Activated naive CD4-positive, alpha-beta T cell treated with anti-CD3 and anti-CD28 coated beads for 36 hours (primary cell): ENCODE results near the gene DGKB. TPM values are rescaled to one million over a fixed set of nuclear protein-coding genes. Genes with fewer than 3 reads are reported as not detected.

Experiments
- CTCF ChIA-PET: fragments of 350-600 bp; sonication (Branson Sonifier 250); formaldehyde crosslinking; loops from one replicate; lab custom pipeline; 2021; ENCODE audit warnings: antibody characterized with exemption; lab: Charles Lee
- DNase-seq: peaks from one replicate; pipeline ENCODE4 v3.0.0-alpha.2; 2020
- H3K27ac Mint-ChIP-seq: one replicate; pipeline ENCODE4 v1.8.0; 2021; ENCODE audit warnings: mild to moderate bottlenecking, mixed read lengths
- H3K27me3 Mint-ChIP-seq: one replicate; pipeline ENCODE4 v1.8.0; 2021; ENCODE audit warnings: low read depth, mixed read lengths
- H3K36me3 Mint-ChIP-seq: one replicate; pipeline ENCODE4 v1.8.0; 2021; ENCODE audit warnings: low read depth, mixed read lengths
- H3K4me1 Mint-ChIP-seq: one replicate; pipeline ENCODE4 v1.8.0; 2021; ENCODE audit warnings: low read depth, mixed read lengths
- H3K4me3 Mint-ChIP-seq: one replicate; pipeline ENCODE4 v1.8.0; 2021; ENCODE audit warnings: mild to moderate bottlenecking, moderate library complexity, mixed read lengths
- H3K9me3 Mint-ChIP-seq: one replicate; pipeline ENCODE4 v1.8.0; 2021; ENCODE audit warnings: mixed read lengths
- intact Hi-C: fragments of 100-400 bp; cut with micrococcal nuclease; formaldehyde crosslinking; loops from one replicate; pipeline ENCODE4 v1.15.1; 2023
- total RNA-seq, 2 experiments: library from RNA; stranded (reverse); gene quantifications; one replicate each; pipeline ENCODE4 v1.2.3, GENCODE V29; 2021

DGKB gene
- total RNA-seq, 2 experiments from 2014 or later, result not detected

DNA sequence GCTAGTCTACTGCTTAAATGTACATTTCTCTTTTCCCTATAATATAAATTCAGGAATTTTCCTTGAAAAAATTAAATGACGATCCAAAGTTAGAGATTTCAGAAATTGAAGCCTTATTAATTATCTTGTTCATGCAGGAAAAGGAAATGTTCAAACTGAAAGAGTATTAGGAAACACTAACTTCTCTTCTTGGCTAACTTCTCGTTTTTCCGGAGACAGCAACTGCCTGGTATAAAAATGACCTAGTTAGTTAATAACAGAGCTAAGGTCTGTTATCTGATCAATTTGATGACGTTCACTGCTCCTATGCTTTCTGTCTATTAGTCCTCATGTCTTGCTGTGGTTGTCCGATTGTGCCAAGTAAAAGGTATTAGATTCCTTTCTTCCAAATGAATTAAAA lies 212.5 kb downstream of the DGKB start:
- no peaks in the 10 kb centered on the region for H3K27me3 Mint-ChIP-seq
- H3K9me3 Mint-ChIP-seq, result no peaks in the 10 kb centered on the region
- H3K27ac Mint-ChIP-seq, result no peak overlapping the region
- intact Hi-C loops, result loop anchor here (10.0 kb wide), 1 partner anchor 235 kb away; no protein-coding TSS in a partner anchor
- no peak for DNase-seq
- no peaks in the 10 kb centered on the region for H3K36me3 Mint-ChIP-seq
- no peaks in the 10 kb centered on the region for H3K4me1 Mint-ChIP-seq
- CTCF ChIA-PET, result no interaction called here
- no peak overlapping the region for H3K4me3 Mint-ChIP-seq

DNA sequence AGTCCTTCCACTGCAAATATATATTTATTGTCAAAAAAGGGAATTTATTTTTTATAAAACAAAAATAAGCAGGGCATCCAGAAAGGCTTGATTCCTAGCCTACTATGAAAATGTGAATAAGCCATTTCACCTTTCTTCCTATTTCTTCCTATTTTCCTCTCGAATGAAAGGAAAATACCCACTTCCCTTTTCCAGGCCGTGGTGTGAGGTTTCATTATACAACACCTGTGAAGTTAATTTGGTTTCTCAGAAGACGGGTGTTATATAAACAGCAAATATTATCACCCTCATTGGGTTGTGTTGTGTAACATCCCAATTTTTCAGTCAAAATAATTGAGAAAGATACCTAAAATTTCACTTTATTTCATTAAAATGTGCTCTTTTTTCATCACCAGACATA lies 214.3 kb downstream of the DGKB start:
- Mint-ChIP-seq H3K4me1 (no peaks in the 10 kb centered on the region), H3K27me3 (no peaks in the 10 kb centered on the region), H3K27ac (no peak overlapping the region), H3K9me3 (no peaks in the 10 kb centered on the region), H3K36me3 (no peaks in the 10 kb centered on the region), H3K4me3 (no peak overlapping the region)
- DNase-seq, result no peak
- CTCF ChIA-PET, result interaction anchor here (0.8 to 1.1 kb wide), 2 partner anchors 418 to 1408 kb away, joined by 4 to 6 read pairs; no protein-coding TSS in a partner anchor
- intact Hi-C loops, result no loop called here

DNA sequence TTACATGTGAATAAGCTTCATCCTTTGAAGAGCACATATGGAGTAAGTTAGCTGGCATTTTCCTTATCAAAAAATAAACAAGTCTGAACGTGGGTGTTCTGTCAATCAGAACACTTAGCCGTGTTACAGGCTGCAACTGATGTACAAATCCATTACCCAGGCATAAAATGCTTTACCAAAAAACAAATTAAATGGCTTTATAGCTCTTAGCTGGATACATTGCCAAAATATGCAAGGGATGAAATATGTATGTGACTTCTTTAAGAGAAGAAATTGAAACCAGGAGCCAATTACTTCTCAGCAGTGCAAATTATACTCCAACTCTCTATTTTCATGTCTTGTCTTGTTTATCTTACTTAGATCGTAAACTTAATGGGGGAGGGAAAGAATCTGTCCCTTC lies 214.8 kb downstream of the DGKB start:
- Mint-ChIP-seq H3K27ac (no peak overlapping the region), H3K27me3 (no peaks in the 10 kb centered on the region), H3K9me3 (no peaks in the 10 kb centered on the region), H3K4me1 (no peaks in the 10 kb centered on the region), H3K36me3 (no peaks in the 10 kb centered on the region), H3K4me3 (no peak overlapping the region)
- CTCF ChIA-PET, result interaction anchor here (0.8 to 1.1 kb wide), 2 partner anchors 418 to 1408 kb away, joined by 4 to 6 read pairs; no protein-coding TSS in a partner anchor
- intact Hi-C loops, result no loop called here
- DNase-seq, result no peak

DNA sequence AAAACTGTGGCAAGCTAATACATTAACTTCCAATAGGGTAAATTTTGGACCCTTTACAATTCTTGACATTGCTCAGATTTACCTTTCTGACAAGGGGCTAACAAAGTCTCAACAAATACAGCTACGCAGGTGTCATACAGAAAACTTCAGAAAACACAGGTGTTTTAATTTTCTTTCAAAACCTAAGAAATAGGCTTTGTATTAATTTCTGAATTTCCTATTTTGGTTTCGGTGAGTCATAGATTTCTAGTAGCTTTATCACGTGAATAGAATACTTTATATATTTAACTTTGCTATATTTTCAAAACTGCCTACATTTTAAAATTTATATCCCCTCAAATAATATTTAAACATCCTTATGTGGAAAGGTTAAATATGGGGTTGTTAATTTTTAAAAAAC lies 215.3 kb downstream of the DGKB start:
- intact Hi-C loops, result no loop called here
- no peaks in the 10 kb centered on the region for H3K36me3 Mint-ChIP-seq
- no peaks in the 10 kb centered on the region for H3K27me3 Mint-ChIP-seq
- no peak overlapping the region for H3K4me3 Mint-ChIP-seq
- no peaks in the 10 kb centered on the region for H3K4me1 Mint-ChIP-seq
- CTCF ChIA-PET, result interaction anchor here (0.8 to 1.1 kb wide), 2 partner anchors 417 to 1407 kb away, joined by 4 to 6 read pairs; no protein-coding TSS in a partner anchor
- no peak overlapping the region for H3K27ac Mint-ChIP-seq
- no peak for DNase-seq
- no peaks in the 10 kb centered on the region for H3K9me3 Mint-ChIP-seq

DNA sequence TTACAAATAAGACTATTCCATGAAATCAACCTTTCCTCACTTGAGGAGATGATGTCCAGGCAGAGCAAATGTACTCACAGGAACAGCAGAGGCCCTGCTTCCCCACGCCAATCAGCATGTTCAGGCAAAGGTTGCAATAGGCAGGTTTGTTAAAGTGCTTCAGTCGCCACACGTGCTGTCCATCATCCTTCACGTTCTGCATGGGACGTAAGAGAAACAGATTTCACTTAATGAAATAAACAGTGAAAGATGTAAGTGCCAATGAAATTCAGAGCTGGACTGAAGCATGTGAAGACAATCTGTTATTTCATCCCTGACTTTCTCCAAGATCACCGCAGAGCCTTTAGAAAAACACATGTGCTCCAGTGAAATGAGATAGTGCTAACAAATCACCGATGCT lies 217.4 kb downstream of the DGKB start:
- no peaks in the 10 kb centered on the region for H3K36me3 Mint-ChIP-seq
- no peaks in the 10 kb centered on the region for H3K9me3 Mint-ChIP-seq
- no peak overlapping the region for H3K27ac Mint-ChIP-seq
- DNase-seq, result no peak
- H3K27me3 Mint-ChIP-seq, result no peaks in the 10 kb centered on the region
- CTCF ChIA-PET, result no interaction called here
- H3K4me3 Mint-ChIP-seq, result no peak overlapping the region
- H3K4me1 Mint-ChIP-seq, result no peaks in the 10 kb centered on the region
- intact Hi-C loops, result no loop called here

DNA sequence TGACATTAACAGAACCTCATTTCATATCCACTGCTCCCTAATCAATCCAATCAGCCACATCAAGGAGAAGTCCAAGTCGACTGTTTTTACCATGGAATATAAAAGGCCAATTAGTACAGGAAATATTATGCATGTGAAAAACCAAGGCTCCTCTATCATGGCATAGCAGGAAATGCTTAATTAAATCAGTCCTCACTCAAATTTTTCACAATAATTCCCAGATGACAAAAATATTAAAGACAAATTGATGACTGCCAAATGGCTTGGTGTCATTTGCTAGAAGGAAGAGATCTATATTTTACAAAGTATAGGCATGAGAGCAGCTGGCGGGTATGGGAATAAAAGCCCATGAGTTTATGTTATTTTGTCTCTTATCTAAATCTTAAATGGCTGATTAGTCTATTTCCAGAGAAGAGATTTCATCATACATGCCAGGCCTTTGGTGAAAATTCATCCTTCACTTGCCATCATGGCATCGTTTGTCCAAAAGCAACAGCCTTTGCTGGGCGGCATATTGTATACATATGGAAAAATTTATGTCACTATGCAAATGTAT lies 219.6 kb downstream of the DGKB start:
- no peak for DNase-seq
- H3K27ac Mint-ChIP-seq, result no peak overlapping the region
- no peaks in the 10 kb centered on the region for H3K9me3 Mint-ChIP-seq
- H3K4me1 Mint-ChIP-seq, result no peaks in the 10 kb centered on the region
- no peaks in the 10 kb centered on the region for H3K27me3 Mint-ChIP-seq
- intact Hi-C loops, result no loop called here
- CTCF ChIA-PET, result no interaction called here
- H3K4me3 Mint-ChIP-seq, result no peak overlapping the region
- no peaks in the 10 kb centered on the region for H3K36me3 Mint-ChIP-seq

DNA sequence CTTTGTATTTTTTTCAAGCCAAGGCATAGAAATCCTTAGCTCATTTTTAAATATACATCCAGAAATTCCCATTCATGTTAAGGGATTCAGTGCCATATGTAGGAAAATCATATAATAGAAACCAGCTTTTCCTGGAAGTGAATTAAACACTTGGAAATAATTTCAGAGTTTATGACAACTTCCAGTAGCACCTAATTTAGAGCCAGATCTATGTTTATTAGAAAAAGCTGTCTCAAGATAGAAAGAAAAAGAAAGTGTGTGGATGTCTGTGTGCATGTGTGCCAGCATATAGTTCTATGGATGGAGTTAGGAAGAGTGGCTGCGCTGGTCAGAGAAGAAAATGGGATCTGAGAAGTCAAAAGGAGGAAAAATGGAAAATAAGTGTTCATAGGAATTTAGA lies 225.7 kb downstream of the DGKB start:
- CTCF ChIA-PET, result interaction anchor here (1.5 kb wide), 1 partner anchor 15 kb away, joined by 5 read pairs; no protein-coding TSS in a partner anchor
- H3K36me3 Mint-ChIP-seq, result no peaks in the 10 kb centered on the region
- H3K4me1 Mint-ChIP-seq, result no peaks in the 10 kb centered on the region

DNA sequence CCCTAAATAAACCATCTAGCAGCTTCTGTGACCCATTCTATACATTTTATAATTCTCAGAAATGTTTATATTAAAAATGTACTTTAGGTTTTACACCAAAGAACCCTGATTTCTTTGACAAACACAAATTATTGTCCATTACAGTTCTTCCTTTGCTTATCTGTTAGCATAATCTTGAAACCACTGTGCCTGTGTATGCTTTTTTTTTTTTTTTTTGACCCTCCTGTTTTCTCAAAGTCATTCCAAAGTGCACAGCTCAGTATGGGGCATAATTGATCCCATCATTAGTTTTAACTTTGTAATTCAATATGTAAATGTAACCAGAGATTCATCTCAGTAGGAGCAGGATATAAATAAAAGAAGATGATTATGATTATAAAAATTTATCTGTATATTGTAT lies 229.3 kb downstream of the DGKB start:
- intact Hi-C loops, result no loop called here
- Mint-ChIP-seq H3K4me3 (no peak overlapping the region), H3K4me1 (no peaks in the 10 kb centered on the region), H3K36me3 (no peaks in the 10 kb centered on the region), H3K27me3 (no peaks in the 10 kb centered on the region), H3K27ac (no peak overlapping the region), H3K9me3 (no peaks in the 10 kb centered on the region)
- no peak for DNase-seq
- CTCF ChIA-PET, result no interaction called here

More for the DNA sequence above, 225.7 kb downstream of the DGKB start:
- no peaks in the 10 kb centered on the region for H3K9me3 Mint-ChIP-seq
- H3K27me3 Mint-ChIP-seq, result no peaks in the 10 kb centered on the region
- intact Hi-C loops, result no loop called here
- no peak overlapping the region for H3K4me3 Mint-ChIP-seq
- no peak overlapping the region for H3K27ac Mint-ChIP-seq
- no peak for DNase-seq

DNA sequence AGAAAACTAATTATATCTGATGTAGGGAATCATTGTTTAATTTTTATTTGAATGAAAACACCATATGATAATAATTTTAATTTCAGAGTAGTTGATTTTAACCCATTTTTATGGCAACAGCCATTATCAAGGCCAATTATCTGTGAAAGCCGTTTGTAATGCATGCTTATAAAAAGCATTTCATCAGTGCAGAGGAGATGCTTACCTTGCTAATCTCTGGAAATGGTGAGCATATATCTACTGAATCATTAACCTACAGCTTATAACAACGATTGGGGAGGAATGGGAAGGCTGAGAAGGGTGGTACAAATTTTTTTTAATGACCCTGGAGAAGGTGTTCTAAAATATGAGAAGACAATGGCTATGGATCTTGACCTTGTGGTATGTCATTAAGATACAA lies 235.6 kb downstream of the DGKB start:
- CTCF ChIA-PET, result interaction anchor here (0.6 kb wide), 1 partner anchor 486 kb away, joined by 5 read pairs; no protein-coding TSS in a partner anchor

DNA sequence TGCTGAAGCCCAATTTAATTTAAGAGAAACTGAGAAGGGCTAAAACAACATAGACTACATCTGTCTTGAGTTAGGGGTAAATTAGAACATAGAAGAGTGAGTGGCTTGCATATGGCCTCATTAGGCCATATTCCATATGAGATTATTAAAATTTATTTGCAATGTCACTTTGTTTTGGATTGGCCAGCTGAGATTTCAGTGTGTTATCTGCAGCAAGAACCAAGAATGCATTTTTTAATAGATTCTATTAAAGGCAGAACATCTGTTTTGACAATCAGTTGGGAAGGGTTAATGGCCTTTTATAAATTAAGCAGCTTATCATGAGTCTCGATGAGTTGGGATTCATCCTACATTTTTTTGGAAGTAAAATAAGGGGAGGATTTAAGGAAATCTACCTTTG lies 236.2 kb downstream of the DGKB start:
- H3K9me3 Mint-ChIP-seq, result peaks cover 4% of the 10 kb centered on the region
- H3K4me3 Mint-ChIP-seq, result no peak overlapping the region
- CTCF ChIA-PET, result interaction anchor here (0.6 kb wide), 1 partner anchor 487 kb away, joined by 5 read pairs; no protein-coding TSS in a partner anchor
- intact Hi-C loops, result no loop called here
- H3K27me3 Mint-ChIP-seq, result no peaks in the 10 kb centered on the region
- H3K27ac Mint-ChIP-seq, result no peak overlapping the region
- DNase-seq, result no peak
- no peaks in the 10 kb centered on the region for H3K36me3 Mint-ChIP-seq
- no peaks in the 10 kb centered on the region for H3K4me1 Mint-ChIP-seq

More for the DNA sequence above, 235.6 kb downstream of the DGKB start:
- Mint-ChIP-seq H3K36me3 (no peaks in the 10 kb centered on the region), H3K9me3 (peaks cover 3% of the 10 kb centered on the region), H3K4me3 (no peak overlapping the region), H3K4me1 (no peaks in the 10 kb centered on the region), H3K27me3 (no peaks in the 10 kb centered on the region), H3K27ac (no peak overlapping the region)
- DNase-seq, result no peak
- intact Hi-C loops, result no loop called here

DNA sequence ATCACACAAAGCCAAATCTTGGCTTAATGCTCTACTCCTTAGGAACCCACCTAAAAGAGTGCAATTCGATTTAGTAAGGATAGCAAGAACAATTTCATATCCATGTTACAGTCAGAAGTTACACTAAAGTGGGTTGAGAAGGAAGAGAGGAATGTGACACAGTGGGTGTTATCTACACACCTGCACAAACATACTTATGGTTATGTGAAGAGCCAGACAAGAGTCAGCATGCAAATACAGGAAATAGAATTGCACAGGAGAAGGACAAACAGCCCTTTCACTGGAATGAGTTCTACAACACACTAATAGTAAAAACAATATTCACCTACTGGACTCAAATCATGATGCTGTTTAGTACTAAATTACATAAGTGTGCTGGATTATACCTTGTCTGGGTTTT lies 262.8 kb downstream of the DGKB start:
- peaks cover 13% of the 10 kb centered on the region for H3K9me3 Mint-ChIP-seq
- no peak overlapping the region for H3K4me3 Mint-ChIP-seq
- no peaks in the 10 kb centered on the region for H3K27me3 Mint-ChIP-seq
- CTCF ChIA-PET, result no interaction called here
- no peak overlapping the region for H3K27ac Mint-ChIP-seq
- no peak for DNase-seq
- H3K36me3 Mint-ChIP-seq, result no peaks in the 10 kb centered on the region
- H3K4me1 Mint-ChIP-seq, result no peaks in the 10 kb centered on the region
- intact Hi-C loops, result no loop called here

DNA sequence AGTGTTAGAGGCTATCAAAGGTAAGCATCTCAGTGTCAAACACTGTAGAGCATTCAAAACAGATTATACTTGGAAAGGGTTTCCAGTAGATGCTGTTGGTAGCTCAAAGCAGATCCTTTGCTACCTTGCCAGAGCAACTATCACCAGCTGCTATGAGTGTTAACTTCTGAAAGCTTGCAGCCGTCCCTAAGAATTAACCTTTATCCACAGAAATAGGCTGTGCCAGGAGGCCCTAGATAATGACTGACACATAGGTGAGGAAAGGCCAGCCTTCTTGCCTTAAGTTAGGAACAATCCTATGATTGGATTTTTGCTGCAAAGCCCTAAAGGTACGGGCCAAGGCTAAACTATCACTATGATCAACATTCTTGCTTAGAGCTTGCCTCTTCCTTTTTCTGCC lies 263.2 kb downstream of the DGKB start:
- no peaks in the 10 kb centered on the region for H3K4me1 Mint-ChIP-seq
- no peak overlapping the region for H3K4me3 Mint-ChIP-seq
- CTCF ChIA-PET, result no interaction called here
- H3K9me3 Mint-ChIP-seq, result peaks cover 11% of the 10 kb centered on the region
- no peak overlapping the region for H3K27ac Mint-ChIP-seq
- H3K27me3 Mint-ChIP-seq, result no peaks in the 10 kb centered on the region
- no peaks in the 10 kb centered on the region for H3K36me3 Mint-ChIP-seq
- no peak for DNase-seq
- intact Hi-C loops, result no loop called here

DNA sequence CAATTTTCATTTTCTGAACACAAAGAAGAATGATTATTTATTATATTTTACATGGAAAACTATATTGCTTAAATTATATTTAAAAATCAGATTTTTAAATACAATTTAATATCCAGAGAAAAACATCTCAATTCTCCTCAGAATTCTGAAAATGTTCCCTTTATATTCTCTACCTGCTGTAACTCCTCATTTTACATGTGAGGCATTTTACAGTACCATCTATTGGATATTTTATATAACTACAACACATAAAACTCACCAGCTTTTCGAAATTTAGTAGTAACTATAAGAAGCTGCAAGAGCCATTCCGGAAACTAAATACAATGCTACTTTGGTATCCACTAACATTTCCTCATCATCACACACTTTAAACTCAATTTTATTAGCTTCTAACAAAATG lies 264.6 kb downstream of the DGKB start:
- Mint-ChIP-seq H3K36me3 (no peaks in the 10 kb centered on the region), H3K27me3 (no peaks in the 10 kb centered on the region), H3K9me3 (peaks cover 2% of the 10 kb centered on the region), H3K4me3 (no peak overlapping the region), H3K4me1 (no peaks in the 10 kb centered on the region), H3K27ac (no peak overlapping the region)
- intact Hi-C loops, result no loop called here
- CTCF ChIA-PET, result no interaction called here
- no peak for DNase-seq
